Upper lobe of left lung (tissue), 6 donors: Measurements from ENCODE around the gene PADI1. TPM values are rescaled to one million over a fixed set of nuclear protein-coding genes. Genes with fewer than 3 reads are reported as not detected.

Source experiments
- ATAC-seq, 2 donors: fragments of 200-7000 bp; cut with Tn5 transposase; one replicate each; pipeline ENCODE4 v1.9.1; 2022; ENCODE audit warnings: mild to moderate bottlenecking in 2 of 2, moderate library complexity in 2 of 2; ENCODE audit not compliant: low FRiP score in 2 of 2
- DNase-seq, 2 donors: peaks; one replicate each; pipeline ENCODE4 v3.0.0-alpha.2; 2019 to 2020
- H3K27ac ChIP-seq, 4 donors: fragments of 200-600 bp; sonication (generic); one replicate each; pipeline ENCODE4 v1.5.1; 2016 to 2019
- H3K27me3 ChIP-seq, 4 donors: fragments of 200-600 bp; sonication (generic); one replicate each; pipeline ENCODE4 v1.5.1; 2017 to 2019
- H3K36me3 ChIP-seq, 4 donors: fragments of 200-600 bp; sonication (generic); one replicate each; pipeline ENCODE4 v1.5.1; 2016 to 2019
- H3K4me1 ChIP-seq, 4 donors: fragments of 200-600 bp; sonication (generic); one replicate each; pipeline ENCODE4 v1.5.1; 2018 to 2019
- H3K4me3 ChIP-seq, 4 donors: fragments of 200-600 bp; sonication (generic); one replicate each; pipeline ENCODE4 v1.5.1; 2017 to 2019; ENCODE audit warnings: mild to moderate bottlenecking in 2 of 4, moderate library complexity in 1 of 4
- H3K9me3 ChIP-seq, 4 donors: fragments of 200-600 bp; sonication (generic); one replicate each; pipeline ENCODE4 v1.5.1; 2018 to 2019
- CTCF ChIP-seq, 6 experiments: fragments of 450-650 bp in 4 of 6; fragments of 200-600 bp in 2 of 6; sonication (generic) in 2 of 6; IDR thresholded peaks; one replicate each; pipeline ENCODE4 v1.5.1; 2016 to 2019; ENCODE audit warnings: antibody characterized with exemption in 6 of 6
- EP300 ChIP-seq, 4 donors: sonication (generic); formaldehyde crosslinking; IDR thresholded peaks; one replicate each; pipeline ENCODE4 v1.5.1; 2017; ENCODE audit warnings: antibody characterized with exemption in 4 of 4, control low read depth in 2 of 4
- POLR2A ChIP-seq, 4 donors: fragments of 450-650 bp; IDR thresholded peaks; one replicate each; pipeline ENCODE4 v1.5.1; 2016 to 2017; ENCODE audit warnings: antibody characterized with exemption in 4 of 4, mild to moderate bottlenecking in 2 of 4
- POLR2AphosphoS5 ChIP-seq, 2 donors: sonication (generic); formaldehyde crosslinking; IDR thresholded peaks; one replicate each; pipeline ENCODE4 v1.5.1; 2017; ENCODE audit warnings: antibody characterized with exemption in 2 of 2
- WGBS, 2 donors: methylation state at CpG; one replicate each; pipeline ENCODE4 v1.1.5; 2017 to 2018; 5-methylcytosine and 5-hydroxymethylcytosine counted together
- total RNA-seq, 6 donors: library from RNA; depleted of rRNA in 4 of 6; stranded (reverse); fragments of >200 nt in 4 of 6; gene quantifications; one replicate each; pipeline versions ENCODE4 v1.1.0 to v1.2.1, GENCODE V29; 2016 to 2021
- donor health status: DM: no; HTN: no; CAD: no; lungs with moderate emphysema.
- donor health status: DM: no; HTN: yes; CAD: no; lungs with severe emphysema.

Gene PADI1
- total RNA-seq, 6 donors from 2014 or later: not detected

- Histone ChIP-seq H3K4me1 (no peaks in the 10 kb centered on the region), H3K9me3 (no peaks in the 10 kb centered on the region), H3K27me3 (no peaks in the 10 kb centered on the region), H3K36me3 (no peaks in the 10 kb centered on the region), H3K27ac (no peak overlapping the region), H3K4me3 (no peak overlapping the region)
- TF ChIP-seq CTCF (IDR thresholded peaks at IDR 0.05) (no peak), POLR2A (IDR thresholded peaks at IDR 0.05) (no peak), EP300 (IDR thresholded peaks at IDR 0.05) (no peak), POLR2AphosphoS5 (IDR thresholded peaks at IDR 0.05) (no peak)
- WGBS, 2 donors: 74 to 76% methylated on average over 4 to 7 of the region's 9 CpGs
- no peak for DNase-seq
- no peak for ATAC-seq
Measured at GRCh38 chr1:17258116-17258757, 53.3 kb downstream of the PADI1 start.

- no peaks in the 10 kb centered on the region for H3K9me3 ChIP-seq
- ATAC-seq (no peak), DNase-seq (no peak)
- no peak overlapping the region for H3K27ac ChIP-seq
- no peaks in the 10 kb centered on the region for H3K27me3 ChIP-seq
- H3K36me3 ChIP-seq: no peaks in the 10 kb centered on the region
- TF ChIP-seq CTCF (IDR thresholded peaks at IDR 0.05) (no peak), POLR2A (IDR thresholded peaks at IDR 0.05) (no peak), POLR2AphosphoS5 (IDR thresholded peaks at IDR 0.05) (no peak), EP300 (IDR thresholded peaks at IDR 0.05) (no peak)
- H3K4me3 ChIP-seq: no peak overlapping the region
- H3K4me1 ChIP-seq: no peaks in the 10 kb centered on the region
- WGBS, 2 donors: 85 to 91% methylated on average over 6 of the region's 6 CpGs
Measured at GRCh38 chr1:17258758-17259130, 53.8 kb downstream of the PADI1 start.

GRCh38 chr1:17259233-17259873 is 54.4 kb downstream of the PADI1 start:
- ATAC-seq: no peak
- H3K27me3 ChIP-seq: no peaks in the 10 kb centered on the region

GRCh38 chr1:17260264-17260663 is 55.3 kb downstream of the PADI1 start:
- Histone ChIP-seq H3K27me3 (no peaks in the 10 kb centered on the region), H3K4me3 (no peak overlapping the region), H3K36me3 (no peaks in the 10 kb centered on the region), H3K27ac (no peak overlapping the region), H3K4me1 (no peaks in the 10 kb centered on the region), H3K9me3 (no peaks in the 10 kb centered on the region)
- ATAC-seq: no peak
- no peak for DNase-seq
- TF ChIP-seq CTCF (IDR thresholded peaks at IDR 0.05) (no peak), EP300 (IDR thresholded peaks at IDR 0.05) (no peak), POLR2A (IDR thresholded peaks at IDR 0.05) (no peak), POLR2AphosphoS5 (IDR thresholded peaks at IDR 0.05) (no peak)
- 89 to 95% methylated on average over 6 to 7 of the region's 7 CpGs for WGBS, 2 donors

More at GRCh38 chr1:17259233-17259873, 54.4 kb downstream of the PADI1 start:
- 84 to 85% methylated on average over 14 to 24 of the region's 24 CpGs for WGBS, 2 donors
- Histone ChIP-seq H3K4me3 (no peak overlapping the region), H3K4me1 (no peaks in the 10 kb centered on the region), H3K9me3 (no peaks in the 10 kb centered on the region), H3K36me3 (no peaks in the 10 kb centered on the region), H3K27ac (no peak overlapping the region)
- no peak for DNase-seq
- TF ChIP-seq EP300 (IDR thresholded peaks at IDR 0.05): no peak
- no peak for TF ChIP-seq POLR2A (IDR thresholded peaks at IDR 0.05)
- no peak for TF ChIP-seq POLR2AphosphoS5 (IDR thresholded peaks at IDR 0.05)
- TF ChIP-seq CTCF (IDR thresholded peaks at IDR 0.05): no peak

- TF ChIP-seq POLR2AphosphoS5 (IDR thresholded peaks at IDR 0.05): no peak
- no peak for TF ChIP-seq CTCF (IDR thresholded peaks at IDR 0.05)
- no peak for TF ChIP-seq POLR2A (IDR thresholded peaks at IDR 0.05)
- TF ChIP-seq EP300 (IDR thresholded peaks at IDR 0.05): no peak
- Histone ChIP-seq H3K4me3 (no peak overlapping the region), H3K9me3 (no peaks in the 10 kb centered on the region), H3K27ac (no peak overlapping the region), H3K36me3 (no peaks in the 10 kb centered on the region), H3K4me1 (no peaks in the 10 kb centered on the region), H3K27me3 (no peaks in the 10 kb centered on the region)
- 75 to 88% methylated on average over 4 to 5 of the region's 5 CpGs for WGBS, 2 donors
- no peak for DNase-seq
- no peak for ATAC-seq
Measured at GRCh38 chr1:17260738-17261137, 55.8 kb downstream of the PADI1 start.
